Heart left ventricle (tissue), 13 donors: ENCODE data around the gene HFM1.

ENCODE experiments used
- CTCF ChIP-seq, 12 donors: fragments of 200-600 bp; sonication (generic) in 4 of 12; IDR thresholded peaks; one replicate each; pipeline versions ENCODE4 v1.5.0 to v1.8.0; 2018 to 2022; ENCODE audit warnings: antibody characterized with exemption in 12 of 12, mild to moderate bottlenecking in 5 of 12
- POLR2A ChIP-seq, 2 donors: fragments of 450-650 bp; IDR thresholded peaks; one replicate each; pipeline ENCODE4 v1.6.1; 2017; ENCODE audit warnings: antibody characterized with exemption in 2 of 2, mild to moderate bottlenecking in 2 of 2, moderate library complexity in 2 of 2
- donor health status: ischemic (EF 13 %, LVEDD 7.1; RV severe dilation, severe dysfunction).
- donor health status: DM: no; HTN: yes; CAD: no.
- donor health status: DM: no; HTN: no; CAD: no.
- donor health status: ischemic (EF 25% LVEDD 6.9; RV normal size, moderate dysfunction).
- donor health status: ischemic (EF 25% LVEDD 5.7; RV mildly dilated, moderate dysfunction).
- donor health status: ischemic (EF 35%, LVEDD 5.7; RV mildly dilated, moderate dysfunction).
- donor health status: nonischemic (EF 11% LVEDD 7.7; RV severe dilation, severe dysfunction).
- donor health status: DM: yes; HTN: yes; CAD: no.
- donor health status: PGD.
- donor health status: ischemic (EF 29% LVEDD 5.4; RV normal size, mild dysfunction).
- donor health status: nonischemic (EF 23%, LVEDD 6.1; RV moderate dilation, normal function).

- TF ChIP-seq POLR2A (IDR thresholded peaks at IDR 0.05) (no peak), CTCF (IDR thresholded peaks at IDR 0.05) (no peak)
These were observed 96.7 kb downstream of the HFM1 start for GRCh38 chr1:91307784-91308409.
